Stomach (tissue), 4 donors: Measurements from ENCODE around the gene RAMACL.

Source experiments
- CTCF ChIP-seq, 7 experiments: fragments of 450-650 bp in 4 of 7; fragments of 200-600 bp in 3 of 7; sonication (generic) in 3 of 7; IDR thresholded peaks; one replicate each; pipeline ENCODE4 v1.5.1; 2016 to 2019; ENCODE audit warnings: antibody characterized with exemption in 7 of 7, control low read depth in 2 of 7, mild to moderate bottlenecking in 1 of 7
- POLR2A ChIP-seq, 4 donors: fragments of 450-650 bp; IDR thresholded peaks; one replicate each; pipeline ENCODE4 v1.6.1; 2016; ENCODE audit warnings: antibody characterized with exemption in 4 of 4, control low read depth in 2 of 4, mild to moderate bottlenecking in 1 of 4, moderate library complexity in 1 of 4

GRCh38 chr6:166559211-166559610 is 27.3 kb downstream of the RAMACL start:
- TF ChIP-seq CTCF (IDR thresholded peaks at IDR 0.05) (no peak), POLR2A (IDR thresholded peaks at IDR 0.05) (no peak)
